ENCODE data around the gene TOP2B.

Gene TOP2B, protein sequence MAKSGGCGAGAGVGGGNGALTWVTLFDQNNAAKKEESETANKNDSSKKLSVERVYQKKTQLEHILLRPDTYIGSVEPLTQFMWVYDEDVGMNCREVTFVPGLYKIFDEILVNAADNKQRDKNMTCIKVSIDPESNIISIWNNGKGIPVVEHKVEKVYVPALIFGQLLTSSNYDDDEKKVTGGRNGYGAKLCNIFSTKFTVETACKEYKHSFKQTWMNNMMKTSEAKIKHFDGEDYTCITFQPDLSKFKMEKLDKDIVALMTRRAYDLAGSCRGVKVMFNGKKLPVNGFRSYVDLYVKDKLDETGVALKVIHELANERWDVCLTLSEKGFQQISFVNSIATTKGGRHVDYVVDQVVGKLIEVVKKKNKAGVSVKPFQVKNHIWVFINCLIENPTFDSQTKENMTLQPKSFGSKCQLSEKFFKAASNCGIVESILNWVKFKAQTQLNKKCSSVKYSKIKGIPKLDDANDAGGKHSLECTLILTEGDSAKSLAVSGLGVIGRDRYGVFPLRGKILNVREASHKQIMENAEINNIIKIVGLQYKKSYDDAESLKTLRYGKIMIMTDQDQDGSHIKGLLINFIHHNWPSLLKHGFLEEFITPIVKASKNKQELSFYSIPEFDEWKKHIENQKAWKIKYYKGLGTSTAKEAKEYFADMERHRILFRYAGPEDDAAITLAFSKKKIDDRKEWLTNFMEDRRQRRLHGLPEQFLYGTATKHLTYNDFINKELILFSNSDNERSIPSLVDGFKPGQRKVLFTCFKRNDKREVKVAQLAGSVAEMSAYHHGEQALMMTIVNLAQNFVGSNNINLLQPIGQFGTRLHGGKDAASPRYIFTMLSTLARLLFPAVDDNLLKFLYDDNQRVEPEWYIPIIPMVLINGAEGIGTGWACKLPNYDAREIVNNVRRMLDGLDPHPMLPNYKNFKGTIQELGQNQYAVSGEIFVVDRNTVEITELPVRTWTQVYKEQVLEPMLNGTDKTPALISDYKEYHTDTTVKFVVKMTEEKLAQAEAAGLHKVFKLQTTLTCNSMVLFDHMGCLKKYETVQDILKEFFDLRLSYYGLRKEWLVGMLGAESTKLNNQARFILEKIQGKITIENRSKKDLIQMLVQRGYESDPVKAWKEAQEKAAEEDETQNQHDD (N-terminal part only)

DNA sequence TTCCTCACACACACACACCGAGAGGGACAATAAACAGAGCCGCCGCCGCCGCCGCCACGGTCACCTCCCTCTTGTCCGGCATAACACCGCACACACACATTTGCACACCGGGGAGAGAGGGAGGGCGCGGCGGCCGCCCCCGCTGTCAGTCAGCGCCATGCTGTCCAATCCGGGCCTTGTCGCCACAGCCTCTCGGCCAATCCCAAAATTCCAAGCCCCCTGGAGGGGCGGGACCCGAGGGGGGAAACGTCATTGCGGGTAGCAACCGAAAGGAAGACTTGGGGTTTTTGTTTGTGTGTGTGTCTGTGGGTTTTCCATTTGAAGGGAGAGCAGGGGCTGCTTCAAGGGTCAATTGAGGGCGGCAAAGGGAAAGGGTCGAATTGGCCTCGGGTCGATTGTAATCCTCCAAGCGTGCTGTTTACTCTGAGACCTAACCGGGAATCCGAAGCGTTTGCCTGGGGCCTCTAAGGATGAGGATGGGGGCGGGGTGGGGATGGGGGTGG, at the start of gene TOP2B:
Gene TOP2B (minus strand): TSS at position 96 of the 503 bp plus-strand sequence. CDS start 610 bp downstream, outside the sequence.
- Histone ChIP-seq H3K9ac (ENCODE audit: low read length) (peak within 1 kb of the TSS; percentile 97), H3K36me3 (ENCODE audit: control insufficient read depth, insufficient read depth, low read length) (no peaks in the 10 kb centered on the region), H3K9me3 (ENCODE audit: control insufficient read depth, insufficient read depth, low read depth, low read length) (no peaks in the 10 kb centered on the region), H3K27me3 (ENCODE audit: control insufficient read depth, insufficient read depth, low read length) (no peaks in the 10 kb centered on the region), H3K4me1 (ENCODE audit: control insufficient read depth, insufficient read depth, low read length) (peaks cover 20% of the 10 kb centered on the region), H3K27ac (ENCODE audit: low read depth, low read length) (peak within 1 kb of the TSS; percentile 82; the same call in 1 of the 2 replicates), H3K4me3 (ENCODE audit: low read depth, low read length) (peak within 1 kb of the TSS; percentile 76)

DNA sequence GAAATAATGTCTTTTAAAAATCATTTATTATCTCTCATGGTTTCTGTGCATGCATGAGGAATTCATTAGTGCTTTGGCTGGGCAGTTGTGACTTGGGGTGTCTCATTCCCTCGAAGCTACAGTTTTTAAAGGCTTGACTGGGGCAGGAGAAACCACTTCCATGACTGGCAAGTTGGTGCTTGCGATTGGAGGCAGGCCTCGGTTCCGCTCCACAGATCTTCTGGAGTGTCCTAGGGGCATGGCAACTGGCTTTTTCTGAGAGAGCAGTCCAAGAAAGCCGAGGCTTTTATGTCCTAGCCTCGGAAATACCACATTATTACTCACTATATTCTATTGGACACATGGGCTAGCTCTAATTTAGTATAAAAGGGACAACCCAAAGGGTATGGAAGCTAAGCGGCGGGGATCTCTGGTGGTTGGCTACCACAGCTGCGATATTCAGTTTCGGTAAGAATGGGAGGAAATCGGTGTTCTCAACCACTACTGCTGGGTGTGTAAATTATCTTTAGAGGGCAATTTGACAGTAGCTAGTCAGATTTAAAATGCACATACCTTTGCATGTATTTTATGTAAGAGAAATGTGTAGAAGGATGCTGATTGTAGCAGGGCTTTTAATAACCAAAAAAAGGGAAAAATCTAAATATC, 48.8 kb upstream of the TOP2B start:
- Histone ChIP-seq H3K9ac (ENCODE audit: low read length) (no peak overlapping the region), H3K4me3 (ENCODE audit: low read depth, low read length) (no peak overlapping the region), H3K4me1 (ENCODE audit: control insufficient read depth, insufficient read depth, low read length) (no peaks in the 10 kb centered on the region), H3K27ac (ENCODE audit: low read depth, low read length) (no peak overlapping the region), H3K36me3 (ENCODE audit: control insufficient read depth, insufficient read depth, low read length) (no peaks in the 10 kb centered on the region), H3K27me3 (ENCODE audit: control insufficient read depth, insufficient read depth, low read length) (no peaks in the 10 kb centered on the region), H3K9me3 (ENCODE audit: control insufficient read depth, insufficient read depth, low read depth, low read length) (0 out of 2 replicates have a peak, but pooled peaks cover 3% of the 10 kb centered on the region)

DNA sequence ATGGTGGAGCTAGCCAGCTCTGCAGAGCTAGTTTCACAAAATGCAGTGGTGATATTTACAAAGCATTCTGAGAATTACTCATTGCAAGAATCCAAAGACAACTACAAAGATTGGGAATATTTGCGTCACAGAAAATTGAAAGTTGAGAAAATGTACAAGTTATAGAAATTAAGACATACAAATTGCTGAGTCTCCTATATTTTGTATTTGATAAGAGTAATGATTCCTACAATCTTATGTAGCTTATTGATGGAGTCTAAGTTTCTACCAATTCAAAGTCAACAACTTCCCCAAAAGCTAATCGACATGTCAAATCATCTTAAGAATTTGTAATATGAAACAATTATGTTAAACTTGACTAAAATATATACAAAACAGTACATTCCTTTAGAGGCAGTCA, 46.4 kb upstream of the TOP2B start:
- no peak overlapping the region for H3K9ac ChIP-seq (ENCODE audit: low read length)
- no peaks in the 10 kb centered on the region for H3K4me1 ChIP-seq (ENCODE audit: control insufficient read depth, insufficient read depth, low read length)
- H3K36me3 ChIP-seq (ENCODE audit: control insufficient read depth, insufficient read depth, low read length): no peaks in the 10 kb centered on the region
- H3K4me3 ChIP-seq (ENCODE audit: low read depth, low read length): no peak overlapping the region
- no peaks in the 10 kb centered on the region for H3K27me3 ChIP-seq (ENCODE audit: control insufficient read depth, insufficient read depth, low read length)
- no peak overlapping the region for H3K27ac ChIP-seq (ENCODE audit: low read depth, low read length)
- 0 out of 2 replicates have a peak, but pooled peaks cover 1% of the 10 kb centered on the region for H3K9me3 ChIP-seq (ENCODE audit: control insufficient read depth, insufficient read depth, low read depth, low read length)

DNA sequence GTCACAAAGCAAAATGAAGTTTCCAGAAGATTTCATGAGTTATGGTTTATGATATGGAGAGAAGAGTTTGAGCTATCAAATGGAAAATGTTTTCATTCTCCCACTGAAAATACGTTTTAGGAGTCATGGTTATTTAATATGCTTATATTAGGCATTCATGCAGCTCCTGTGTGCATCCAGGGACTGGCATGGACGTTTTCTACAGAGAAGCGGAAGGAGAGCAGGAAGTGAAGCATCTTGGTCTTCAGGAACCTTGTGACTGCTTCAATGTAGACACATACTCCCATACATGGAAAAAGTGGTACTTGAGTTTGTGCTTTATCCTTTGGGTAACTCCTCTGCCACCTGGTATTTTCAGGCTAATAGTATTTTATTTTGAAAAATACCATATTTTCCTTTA, 43.3 kb upstream of the TOP2B start:
- Histone ChIP-seq H3K9me3 (ENCODE audit: control insufficient read depth, insufficient read depth, low read depth, low read length) (no peaks in the 10 kb centered on the region), H3K36me3 (ENCODE audit: control insufficient read depth, insufficient read depth, low read length) (no peaks in the 10 kb centered on the region), H3K9ac (ENCODE audit: low read length) (no peak overlapping the region), H3K4me3 (ENCODE audit: low read depth, low read length) (no peak overlapping the region), H3K27ac (ENCODE audit: low read depth, low read length) (no peak overlapping the region), H3K4me1 (ENCODE audit: control insufficient read depth, insufficient read depth, low read length) (no peaks in the 10 kb centered on the region), H3K27me3 (ENCODE audit: control insufficient read depth, insufficient read depth, low read length) (no peaks in the 10 kb centered on the region; the same call in 1 of the 2 replicates)

DNA sequence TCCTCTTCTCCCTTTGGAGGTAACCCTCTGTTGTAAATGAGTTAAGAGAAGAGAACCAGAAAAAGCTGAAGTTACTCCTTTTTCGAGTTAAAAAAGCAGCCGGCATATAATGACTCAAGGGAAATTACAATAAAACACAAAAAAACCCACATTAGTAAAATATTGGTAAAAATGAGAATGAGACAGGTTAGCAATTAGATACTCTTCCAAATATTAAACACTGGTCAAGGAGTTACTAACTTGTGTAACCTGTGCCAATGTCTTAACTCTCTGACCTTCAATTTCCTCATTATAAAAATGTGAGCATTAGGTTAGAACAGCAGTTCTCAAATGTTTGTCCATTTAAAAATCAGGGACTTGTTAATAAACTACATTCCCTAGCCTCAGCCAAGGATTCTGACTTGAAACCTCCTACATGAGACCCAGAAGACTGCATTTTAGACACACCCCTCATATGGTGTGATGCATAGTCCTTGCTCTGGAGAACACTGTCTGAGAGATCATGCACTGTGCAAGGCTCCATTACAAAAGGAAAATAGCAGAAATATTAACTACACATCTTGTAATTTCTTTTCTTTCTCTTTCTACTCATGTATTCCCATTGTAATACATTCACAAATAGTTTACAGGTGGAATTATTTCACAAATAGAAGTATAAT, 42.7 kb upstream of the TOP2B start:
- no peaks in the 10 kb centered on the region; the same call in 1 of the 2 replicates for H3K27me3 ChIP-seq (ENCODE audit: control insufficient read depth, insufficient read depth, low read length)
- H3K9me3 ChIP-seq (ENCODE audit: control insufficient read depth, insufficient read depth, low read depth, low read length): no peaks in the 10 kb centered on the region
- H3K9ac ChIP-seq (ENCODE audit: low read length): no peak overlapping the region
- no peaks in the 10 kb centered on the region for H3K4me1 ChIP-seq (ENCODE audit: control insufficient read depth, insufficient read depth, low read length)
- H3K36me3 ChIP-seq (ENCODE audit: control insufficient read depth, insufficient read depth, low read length): no peaks in the 10 kb centered on the region
- no peak overlapping the region for H3K4me3 ChIP-seq (ENCODE audit: low read depth, low read length)
- no peak overlapping the region for H3K27ac ChIP-seq (ENCODE audit: low read depth, low read length)

DNA sequence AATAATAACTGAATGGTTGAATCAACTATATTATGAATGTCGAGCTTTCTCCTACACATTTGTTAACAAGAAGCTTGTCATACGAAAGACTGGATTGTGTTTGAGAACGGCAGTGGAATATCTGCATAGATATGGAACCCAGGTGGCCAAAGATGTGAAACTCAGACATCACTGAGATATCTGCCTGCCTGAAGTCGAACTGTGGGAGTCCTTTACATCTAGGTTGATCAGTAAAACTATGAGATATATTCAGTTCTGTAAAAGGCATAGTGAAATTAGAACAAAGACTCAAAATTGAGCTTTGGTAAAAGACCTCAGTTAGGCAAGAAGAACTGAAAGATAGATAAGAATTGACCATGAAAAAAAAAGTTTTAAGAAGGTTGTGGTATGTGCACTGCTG, 41.5 kb upstream of the TOP2B start:
- Histone ChIP-seq H3K4me3 (ENCODE audit: low read depth, low read length) (no peak overlapping the region), H3K4me1 (ENCODE audit: control insufficient read depth, insufficient read depth, low read length) (no peaks in the 10 kb centered on the region), H3K27ac (ENCODE audit: low read depth, low read length) (no peak overlapping the region), H3K27me3 (ENCODE audit: control insufficient read depth, insufficient read depth, low read length) (no peaks in the 10 kb centered on the region; the same call in 1 of the 2 replicates), H3K9ac (ENCODE audit: low read length) (no peak overlapping the region), H3K9me3 (ENCODE audit: control insufficient read depth, insufficient read depth, low read depth, low read length) (no peaks in the 10 kb centered on the region), H3K36me3 (ENCODE audit: control insufficient read depth, insufficient read depth, low read length) (no peaks in the 10 kb centered on the region)

DNA sequence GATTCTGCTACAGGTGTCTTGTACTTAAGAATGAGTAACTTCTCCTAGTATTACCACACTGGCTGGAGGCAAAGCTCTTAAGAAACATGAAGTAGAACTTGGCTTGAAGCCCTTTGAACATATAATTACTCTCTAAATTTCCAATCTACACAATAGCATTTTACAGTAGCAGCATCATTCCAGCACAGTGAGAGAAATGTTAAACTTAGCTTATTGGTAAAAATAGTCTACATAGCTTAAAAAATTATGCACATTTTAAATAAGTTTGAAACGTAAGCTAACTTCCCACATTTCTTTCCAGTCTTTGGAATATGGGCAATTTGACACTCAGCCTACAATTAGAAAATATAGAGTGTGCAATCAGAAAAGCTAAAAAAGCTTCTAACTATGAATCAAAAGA, 32.8 kb upstream of the TOP2B start:
- no peaks in the 10 kb centered on the region for H3K36me3 ChIP-seq (ENCODE audit: control insufficient read depth, insufficient read depth, low read length)
- no peaks in the 10 kb centered on the region for H3K27me3 ChIP-seq (ENCODE audit: control insufficient read depth, insufficient read depth, low read length)
- no peak overlapping the region for H3K27ac ChIP-seq (ENCODE audit: low read depth, low read length)
- H3K9me3 ChIP-seq (ENCODE audit: control insufficient read depth, insufficient read depth, low read depth, low read length): no peaks in the 10 kb centered on the region
- no peak overlapping the region for H3K4me3 ChIP-seq (ENCODE audit: low read depth, low read length)
- H3K4me1 ChIP-seq (ENCODE audit: control insufficient read depth, insufficient read depth, low read length): no peaks in the 10 kb centered on the region
- H3K9ac ChIP-seq (ENCODE audit: low read length): no peak overlapping the region

DNA sequence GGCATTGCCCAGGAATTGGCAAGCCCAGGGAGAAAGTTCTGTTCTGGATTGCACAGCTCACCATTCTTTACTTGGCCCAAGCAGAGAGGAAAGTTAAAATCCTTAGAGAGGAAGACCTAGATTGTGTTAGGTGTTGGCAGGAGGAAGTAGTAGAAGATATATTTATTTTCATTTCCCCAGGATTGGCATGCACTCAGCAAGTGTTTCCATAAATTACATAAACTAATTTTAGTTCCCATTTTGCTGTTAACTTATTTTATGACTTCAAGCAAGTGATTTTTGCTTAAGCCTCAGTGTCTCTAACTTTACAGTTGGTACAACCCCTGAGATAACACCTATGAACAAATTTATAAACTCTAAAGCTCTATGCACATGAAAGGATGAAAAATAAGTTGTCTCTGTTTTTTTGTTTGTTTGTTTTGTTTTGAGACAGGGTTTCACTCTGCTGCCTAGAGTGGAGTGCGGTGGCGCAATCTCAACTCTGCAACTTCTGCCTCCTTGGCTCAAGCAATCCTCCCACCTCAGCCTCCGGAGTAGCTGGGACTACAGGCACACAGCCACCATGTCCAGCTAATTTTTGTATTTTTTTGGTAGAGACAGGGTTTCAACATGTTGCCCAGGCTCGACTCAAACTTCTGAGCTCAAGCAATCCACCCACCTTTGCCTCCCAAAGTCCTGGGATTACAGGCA, 31.2 kb upstream of the TOP2B start:
- no peak overlapping the region for H3K27ac ChIP-seq (ENCODE audit: low read depth, low read length)
- no peak overlapping the region for H3K9ac ChIP-seq (ENCODE audit: low read length)
- H3K36me3 ChIP-seq (ENCODE audit: control insufficient read depth, insufficient read depth, low read length): no peaks in the 10 kb centered on the region
- H3K9me3 ChIP-seq (ENCODE audit: control insufficient read depth, insufficient read depth, low read depth, low read length): no peaks in the 10 kb centered on the region
- no peaks in the 10 kb centered on the region for H3K4me1 ChIP-seq (ENCODE audit: control insufficient read depth, insufficient read depth, low read length)
- H3K4me3 ChIP-seq (ENCODE audit: low read depth, low read length): no peak overlapping the region
- no peaks in the 10 kb centered on the region for H3K27me3 ChIP-seq (ENCODE audit: control insufficient read depth, insufficient read depth, low read length)

DNA sequence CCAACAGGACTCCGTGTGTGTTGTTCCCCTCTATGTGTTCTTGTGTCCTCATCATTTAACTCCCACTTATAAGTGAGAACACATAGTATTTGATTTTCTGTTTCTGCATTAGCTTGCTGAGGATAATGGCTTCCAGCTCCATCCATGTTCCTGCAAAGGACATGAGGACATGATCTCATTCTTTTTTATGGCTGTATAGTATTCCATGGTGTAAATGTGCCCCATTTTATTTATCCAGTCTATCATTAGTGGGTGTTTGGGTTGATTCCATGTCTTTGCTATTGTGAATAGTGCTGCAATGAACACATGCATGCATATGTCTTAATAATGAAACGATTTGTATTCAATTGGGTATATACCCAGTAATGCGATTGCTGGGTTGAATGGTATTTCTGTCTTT, 28.5 kb upstream of the TOP2B start:
- no peaks in the 10 kb centered on the region for H3K36me3 ChIP-seq (ENCODE audit: control insufficient read depth, insufficient read depth, low read length)
- no peak overlapping the region for H3K9ac ChIP-seq (ENCODE audit: low read length)
- H3K9me3 ChIP-seq (ENCODE audit: control insufficient read depth, insufficient read depth, low read depth, low read length): no peaks in the 10 kb centered on the region
- H3K4me3 ChIP-seq (ENCODE audit: low read depth, low read length): no peak overlapping the region
- no peaks in the 10 kb centered on the region for H3K27me3 ChIP-seq (ENCODE audit: control insufficient read depth, insufficient read depth, low read length)
- H3K4me1 ChIP-seq (ENCODE audit: control insufficient read depth, insufficient read depth, low read length): no peaks in the 10 kb centered on the region
- H3K27ac ChIP-seq (ENCODE audit: low read depth, low read length): no peak overlapping the region
